Activated T-helper 2 cell treated with anti-CD3 and anti-CD28 coated beads, Interferon-gamma antibody, Interleukin-2, Interleukin-4, amounts not matched to agents 10 μg/mL and 5 μg/mL and 100 μg/mL, durations not matched to agents 14 hours and 24 hours and 36 hours (primary cell): ENCODE data around the gene IREB2. TPM values are rescaled to one million over a fixed set of nuclear protein-coding genes. Genes with fewer than 3 reads are reported as not detected.

Experiments
- DNase-seq: peaks from one replicate; pipeline ENCODE4 v3.0.0; 2021; ENCODE audit warnings: low spot score
- H3K27ac Mint-ChIP-seq: one replicate; pipeline ENCODE4 v1.8.0; 2021; ENCODE audit warnings: mixed read lengths
- H3K27me3 Mint-ChIP-seq: one replicate; pipeline ENCODE4 v1.8.0; 2021; ENCODE audit warnings: low read depth, mixed read lengths
- H3K36me3 Mint-ChIP-seq: one replicate; pipeline ENCODE4 v1.8.0; 2021; ENCODE audit warnings: low read depth, mixed read lengths
- H3K4me1 Mint-ChIP-seq: one replicate; pipeline ENCODE4 v1.8.0; 2021; ENCODE audit warnings: low read depth, mixed read lengths
- H3K4me3 Mint-ChIP-seq: one replicate; pipeline ENCODE4 v1.8.0; 2021; ENCODE audit warnings: low read depth, mild to moderate bottlenecking, moderate library complexity, mixed read lengths
- H3K9me3 Mint-ChIP-seq: one replicate; pipeline ENCODE4 v1.8.0; 2021; ENCODE audit warnings: mixed read lengths
- intact Hi-C: fragments of 100-400 bp; cut with micrococcal nuclease; formaldehyde crosslinking; loops from one replicate; pipeline ENCODE4 v1.15.1; 2023
- total RNA-seq: library from RNA; stranded (reverse); gene quantifications from 2 replicates; pipeline ENCODE4 v1.2.3, GENCODE V29; 2022

The IREB2 gene
- total RNA-seq, 1 donor from 2014 or later = 97.8 TPM

DNA sequence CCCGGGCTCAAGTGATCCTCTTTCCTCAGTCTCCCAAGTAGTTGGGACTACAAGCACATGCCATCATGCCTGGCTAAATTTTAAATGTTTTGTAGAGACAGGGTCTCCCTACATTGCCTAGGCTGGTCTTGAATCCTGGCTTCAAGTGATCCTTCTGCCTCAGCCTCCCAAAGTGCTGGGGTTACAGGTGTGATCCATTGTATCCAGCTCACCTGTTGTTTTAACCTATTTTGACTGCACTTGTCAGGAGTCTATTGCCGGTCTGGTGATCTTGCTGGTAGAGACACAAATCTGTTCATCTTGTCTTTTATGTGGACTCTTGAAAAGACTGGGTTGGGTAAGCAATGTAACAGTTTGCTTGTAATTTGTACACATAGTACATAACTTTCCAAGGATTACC is 7.9 kb downstream of the IREB2 start:
- no peaks in the 10 kb centered on the region for H3K27me3 Mint-ChIP-seq
- H3K4me1 Mint-ChIP-seq = peaks cover 46% of the 10 kb centered on the region
- no peak overlapping the region for H3K27ac Mint-ChIP-seq
- no peaks in the 10 kb centered on the region for H3K9me3 Mint-ChIP-seq
- peaks cover 71% of the 10 kb centered on the region for H3K36me3 Mint-ChIP-seq
- no peak overlapping the region for H3K4me3 Mint-ChIP-seq
- intact Hi-C loops = no loop called here
- no peak for DNase-seq

DNA sequence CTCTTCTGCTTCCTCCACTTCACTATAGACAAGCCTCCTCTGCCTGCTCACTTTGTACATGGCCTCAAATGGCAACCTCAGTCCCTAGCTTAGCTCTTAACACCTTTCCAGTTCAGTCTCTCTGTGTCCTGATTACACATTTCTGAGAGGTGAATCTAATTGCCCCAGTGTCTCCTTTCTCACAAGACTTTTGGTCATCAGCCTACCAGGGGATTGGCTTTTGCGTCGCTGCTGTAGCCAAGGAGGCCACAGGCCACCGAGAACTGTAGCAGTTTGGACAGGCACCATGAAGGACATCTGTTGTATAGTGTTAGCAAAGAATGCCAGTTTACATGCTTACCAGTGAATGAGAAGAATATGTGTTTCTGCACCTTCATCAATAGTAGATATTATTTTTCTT is 8.5 kb downstream of the IREB2 start:
- Mint-ChIP-seq H3K4me1 (peaks cover 41% of the 10 kb centered on the region), H3K27me3 (no peaks in the 10 kb centered on the region), H3K4me3 (no peak overlapping the region), H3K9me3 (no peaks in the 10 kb centered on the region), H3K27ac (no peak overlapping the region), H3K36me3 (peaks cover 64% of the 10 kb centered on the region)
- intact Hi-C loops = no loop called here
- no peak for DNase-seq

- intact Hi-C loops = no loop called here
- Mint-ChIP-seq H3K27ac (no peak overlapping the region), H3K36me3 (peaks cover 56% of the 10 kb centered on the region), H3K4me1 (peaks cover 44% of the 10 kb centered on the region), H3K27me3 (no peaks in the 10 kb centered on the region), H3K4me3 (no peak overlapping the region), H3K9me3 (no peaks in the 10 kb centered on the region)
- no peak for DNase-seq
These were observed 10.6 kb downstream of the IREB2 start for GRCh38 chr15:78448441-78449219.

GRCh38 chr15:78449220-78449999 is 11.4 kb downstream of the IREB2 start:
- peaks cover 43% of the 10 kb centered on the region for H3K4me1 Mint-ChIP-seq
- H3K9me3 Mint-ChIP-seq = no peaks in the 10 kb centered on the region
- peaks cover 51% of the 10 kb centered on the region for H3K36me3 Mint-ChIP-seq
- intact Hi-C loops = no loop called here
- H3K27me3 Mint-ChIP-seq = no peaks in the 10 kb centered on the region
- no peak overlapping the region for H3K4me3 Mint-ChIP-seq
- no peak for DNase-seq
- peak overlapping the region; percentile 6 for H3K27ac Mint-ChIP-seq

- H3K36me3 Mint-ChIP-seq = peaks cover 47% of the 10 kb centered on the region
- no peak for DNase-seq
- H3K27ac Mint-ChIP-seq = no peak overlapping the region
- no peaks in the 10 kb centered on the region for H3K9me3 Mint-ChIP-seq
- H3K4me3 Mint-ChIP-seq = no peak overlapping the region
- peaks cover 46% of the 10 kb centered on the region for H3K4me1 Mint-ChIP-seq
- no peaks in the 10 kb centered on the region for H3K27me3 Mint-ChIP-seq
- intact Hi-C loops = no loop called here
These were observed 12.4 kb downstream of the IREB2 start for GRCh38 chr15:78450285-78450858.

DNA sequence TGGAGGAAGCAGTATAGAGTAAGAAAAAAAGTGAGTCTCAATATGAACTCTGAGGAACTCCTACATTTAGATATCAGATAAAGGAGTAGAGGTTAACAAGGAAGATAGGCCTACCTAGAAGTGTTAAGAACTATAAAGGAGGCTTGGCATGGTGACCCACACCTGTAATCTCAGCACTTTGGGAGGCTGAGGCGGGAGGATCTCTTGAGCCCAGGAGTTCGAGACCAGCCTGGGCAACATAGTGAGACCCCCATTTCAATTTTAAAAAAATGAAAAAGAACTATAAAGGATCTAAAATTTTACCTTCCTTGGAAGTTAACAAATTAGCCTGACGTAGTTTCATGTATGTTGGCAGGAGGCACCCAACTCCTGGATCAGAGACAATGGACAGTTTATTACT is 14.5 kb downstream of the IREB2 start:
- no peaks in the 10 kb centered on the region for H3K9me3 Mint-ChIP-seq
- H3K27ac Mint-ChIP-seq = no peak overlapping the region
- peaks cover 31% of the 10 kb centered on the region for H3K36me3 Mint-ChIP-seq
- peaks cover 49% of the 10 kb centered on the region for H3K4me1 Mint-ChIP-seq
- no peak for DNase-seq
- no peaks in the 10 kb centered on the region for H3K27me3 Mint-ChIP-seq
- intact Hi-C loops = no loop called here
- H3K4me3 Mint-ChIP-seq = no peak overlapping the region

GRCh38 chr15:78453447-78453846 is 15.4 kb downstream of the IREB2 start:
- Mint-ChIP-seq H3K9me3 (no peaks in the 10 kb centered on the region), H3K27me3 (no peaks in the 10 kb centered on the region)

GRCh38 chr15:78454992-78455391 is 17.0 kb downstream of the IREB2 start:
- intact Hi-C loops = no loop called here
- peak overlapping the region; percentile 1 for H3K27ac Mint-ChIP-seq
- no peak overlapping the region for H3K4me3 Mint-ChIP-seq
- H3K36me3 Mint-ChIP-seq = peaks cover 18% of the 10 kb centered on the region
- H3K9me3 Mint-ChIP-seq = no peaks in the 10 kb centered on the region
- H3K27me3 Mint-ChIP-seq = no peaks in the 10 kb centered on the region
- peaks cover 52% of the 10 kb centered on the region for H3K4me1 Mint-ChIP-seq
- DNase-seq = no peak

More at GRCh38 chr15:78453447-78453846, 15.4 kb downstream of the IREB2 start:
- H3K4me3 Mint-ChIP-seq = no peak overlapping the region
- peaks cover 27% of the 10 kb centered on the region for H3K36me3 Mint-ChIP-seq
- H3K27ac Mint-ChIP-seq = no peak overlapping the region
- intact Hi-C loops = no loop called here
- no peak for DNase-seq
- peaks cover 51% of the 10 kb centered on the region for H3K4me1 Mint-ChIP-seq

GRCh38 chr15:78455749-78456148 is 17.7 kb downstream of the IREB2 start:
- H3K4me1 Mint-ChIP-seq = peaks cover 58% of the 10 kb centered on the region
- H3K4me3 Mint-ChIP-seq = no peak overlapping the region
- DNase-seq = no peak
- peaks cover 11% of the 10 kb centered on the region for H3K36me3 Mint-ChIP-seq
- intact Hi-C loops = no loop called here
- H3K27ac Mint-ChIP-seq = no peak overlapping the region
- H3K9me3 Mint-ChIP-seq = no peaks in the 10 kb centered on the region
- no peaks in the 10 kb centered on the region for H3K27me3 Mint-ChIP-seq

DNA sequence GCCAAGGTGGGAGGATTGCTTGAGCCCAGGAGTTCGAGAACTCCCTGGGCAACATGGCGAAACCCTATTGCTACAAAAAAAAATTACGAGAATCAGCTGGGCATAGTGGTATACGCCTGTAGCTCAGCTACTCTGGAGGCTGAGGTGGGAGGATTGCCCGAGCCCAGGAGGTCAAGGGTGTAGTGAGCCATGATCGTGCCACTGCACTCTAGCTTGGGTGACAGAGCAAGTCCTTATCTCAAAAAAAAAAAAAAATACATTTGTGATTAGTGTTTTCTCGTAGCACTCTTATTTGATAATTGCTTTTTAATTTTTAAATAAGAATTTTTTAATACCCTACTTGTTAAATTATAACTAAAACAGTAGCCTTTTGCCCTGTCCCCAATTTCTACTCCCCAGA is 18.4 kb downstream of the IREB2 start:
- H3K27ac Mint-ChIP-seq = no peak overlapping the region
- intact Hi-C loops = no loop called here
- H3K4me1 Mint-ChIP-seq = peaks cover 65% of the 10 kb centered on the region

GRCh38 chr15:78457101-78457500 is 19.1 kb downstream of the IREB2 start:
- H3K4me3 Mint-ChIP-seq = no peak overlapping the region
- no peaks in the 10 kb centered on the region for H3K9me3 Mint-ChIP-seq
- intact Hi-C loops = no loop called here
- peaks cover 64% of the 10 kb centered on the region for H3K4me1 Mint-ChIP-seq
- DNase-seq = no peak
- H3K27ac Mint-ChIP-seq = no peak overlapping the region
- peaks cover 15% of the 10 kb centered on the region for H3K36me3 Mint-ChIP-seq
- no peaks in the 10 kb centered on the region for H3K27me3 Mint-ChIP-seq

More for the DNA sequence above, 18.4 kb downstream of the IREB2 start:
- no peak overlapping the region for H3K4me3 Mint-ChIP-seq
- no peak for DNase-seq
- H3K9me3 Mint-ChIP-seq = no peaks in the 10 kb centered on the region
- H3K27me3 Mint-ChIP-seq = no peaks in the 10 kb centered on the region
- H3K36me3 Mint-ChIP-seq = peaks cover 15% of the 10 kb centered on the region

DNA sequence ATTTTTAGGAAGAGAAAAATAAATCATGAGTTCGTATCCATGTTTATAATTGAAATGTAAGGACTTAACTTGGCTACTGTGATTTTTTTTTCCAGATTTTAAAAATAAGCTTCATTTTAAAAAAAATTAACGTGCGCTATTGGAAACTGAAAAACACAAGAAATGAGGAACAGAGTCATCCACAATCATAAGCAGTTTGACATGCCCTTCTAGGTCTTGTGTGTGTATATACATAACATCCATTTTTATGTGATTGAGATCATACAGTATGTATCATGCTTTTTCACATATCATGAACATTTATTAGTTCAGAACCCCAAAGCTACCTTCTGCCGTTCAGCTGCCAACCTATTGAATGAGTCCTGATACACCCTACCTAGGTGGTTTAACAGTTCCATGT is 22.7 kb downstream of the IREB2 start:
- Mint-ChIP-seq H3K9me3 (no peaks in the 10 kb centered on the region), H3K27ac (no peak overlapping the region), H3K4me3 (no peak overlapping the region), H3K36me3 (peaks cover 37% of the 10 kb centered on the region), H3K4me1 (peaks cover 51% of the 10 kb centered on the region), H3K27me3 (no peaks in the 10 kb centered on the region)
- no peak for DNase-seq
- intact Hi-C loops = no loop called here
